ENCODE data around the gene CBX8.

The CBX8 gene
- 1.2 to 9.4 (median 2.6) reads per million in 9 experiments for total RNA-seq

DNA sequence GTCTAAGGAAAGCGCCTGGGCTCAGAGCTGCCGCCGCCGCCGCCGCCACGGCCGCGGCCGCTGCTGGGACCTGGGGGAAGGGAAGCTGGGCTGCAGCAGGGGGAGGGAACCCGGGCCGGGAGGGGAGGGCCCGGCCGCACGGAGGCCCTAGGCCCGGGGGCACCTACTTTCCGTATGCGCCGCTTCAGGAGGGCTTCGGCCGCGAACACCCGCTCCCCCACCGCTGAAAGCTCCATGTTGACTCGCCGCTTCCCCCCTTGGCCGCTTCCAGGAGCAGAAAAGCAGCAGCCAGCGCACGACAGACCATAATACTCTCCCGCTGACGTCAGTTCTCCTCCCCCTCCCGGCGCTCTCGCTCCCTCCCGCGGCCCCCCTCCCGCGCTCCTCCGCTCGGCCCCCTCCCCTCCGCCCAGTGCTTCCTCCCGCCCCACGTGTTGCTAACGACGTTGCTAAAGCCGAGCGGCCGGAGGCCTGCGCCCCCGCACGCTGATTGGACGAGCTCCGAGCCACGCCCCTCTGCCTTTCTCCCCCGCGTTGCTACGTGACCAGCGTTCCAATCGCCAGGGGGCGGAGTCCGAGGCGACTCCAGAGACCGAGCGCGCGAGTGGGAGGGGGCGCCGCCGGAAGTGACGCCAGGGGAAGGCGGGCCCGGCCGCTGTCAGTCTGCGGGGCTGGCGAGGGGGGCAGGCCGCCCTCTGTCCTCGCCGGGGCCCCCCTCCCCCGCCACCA is at the start of gene CBX8:
TSS of gene CBX8 (minus strand) at position 315 of the 729 bp plus-strand sequence. CDS start at position 236, 79 bp downstream.
- ATAC-seq (replicated peaks): peak; percentile 88
- H3K27me3 Mint-ChIP-seq: peaks cover 38 to 43% of the 10 kb centered on the region in 2 donors
- H3K4me3 Mint-ChIP-seq: peak within 1 kb of the TSS; percentile 74 to 87
- no peaks in the 10 kb centered on the region for H3K9me3 Mint-ChIP-seq
- H3K27ac Mint-ChIP-seq: peak within 1 kb of the TSS; percentile 65 to 89
- H3K4me1 Mint-ChIP-seq (ENCODE audit: low read depth in 2 of 2): peaks cover 18 to 25% of the 10 kb centered on the region in 2 donors
- peak; percentile 97 to 98 (median 97) for DNase-seq
- peaks cover 33% of the 10 kb centered on the region for H3K36me3 Mint-ChIP-seq (ENCODE audit: insufficient read depth)

- no peak for ATAC-seq (replicated peaks)
- Mint-ChIP-seq H3K9me3 (no peaks in the 10 kb centered on the region), H3K27me3 (peaks cover 33 to 58% of the 10 kb centered on the region in 2 donors), H3K36me3 (ENCODE audit: insufficient read depth) (peaks cover 11% of the 10 kb centered on the region), H3K4me1 (ENCODE audit: low read depth in 2 of 2) (peaks cover 13 to 14% of the 10 kb centered on the region in 2 donors), H3K27ac (no peak overlapping the region), H3K4me3 (peak overlapping the region in 1 of 2 donors; percentile 56)
- no peak for DNase-seq
These were observed 48.7 kb upstream of the CBX8 start for GRCh38 chr17:79845601-79845949.

DNA sequence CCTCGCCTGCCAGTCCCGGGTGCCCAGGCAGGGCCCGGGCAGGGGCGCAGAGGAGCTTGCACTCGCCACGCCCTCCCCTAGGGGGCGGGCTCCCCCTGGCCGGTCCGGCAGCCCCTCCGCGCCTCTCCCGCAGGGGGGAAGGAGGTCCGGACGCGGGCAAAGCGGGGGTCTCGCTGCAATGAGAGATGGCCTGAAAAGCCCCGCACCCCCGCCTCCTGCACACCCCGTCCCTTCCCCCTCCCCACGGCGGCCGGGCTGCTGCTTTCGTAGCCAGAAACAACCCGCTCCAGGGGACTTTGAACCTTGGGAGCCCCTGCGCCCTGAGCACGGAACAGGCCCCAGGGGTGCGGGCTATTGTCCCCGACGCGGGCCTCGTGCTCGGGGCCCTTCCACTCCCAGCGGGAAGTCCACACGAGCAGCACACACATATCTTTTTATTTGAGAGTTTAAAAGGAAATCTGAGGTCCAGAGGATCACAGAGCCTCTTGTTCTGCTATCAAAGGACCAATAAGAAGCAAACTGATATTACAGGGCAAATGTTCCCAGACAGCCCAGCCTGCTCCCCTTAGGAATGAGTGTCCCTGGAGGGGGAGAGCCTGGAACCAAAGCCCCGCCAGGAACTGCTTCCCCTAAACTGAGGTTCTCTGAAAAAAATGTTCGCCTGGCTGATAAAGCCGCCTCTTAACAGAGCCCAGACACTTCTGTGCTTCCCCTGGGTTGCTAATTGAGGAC is 48.2 kb upstream of the CBX8 start:
- DNase-seq (peak; percentile 45 to 56 (median 53)), ATAC-seq (replicated peaks) (peak; percentile 62)
- Mint-ChIP-seq H3K9me3 (no peaks in the 10 kb centered on the region), H3K27me3 (peaks cover 39 to 62% of the 10 kb centered on the region in 2 donors), H3K4me1 (ENCODE audit: low read depth in 2 of 2) (peaks cover 13 to 15% of the 10 kb centered on the region in 2 donors), H3K4me3 (peak overlapping the region; percentile 37 to 56), H3K27ac (no peak overlapping the region), H3K36me3 (ENCODE audit: insufficient read depth) (peaks cover 12% of the 10 kb centered on the region)

GRCh38 chr17:79843816-79844800 is 47.2 kb upstream of the CBX8 start:
- ATAC-seq (replicated peaks) (no peak), DNase-seq (no peak)
- Mint-ChIP-seq H3K4me1 (ENCODE audit: low read depth in 2 of 2) (peaks cover 15 to 17% of the 10 kb centered on the region in 2 donors), H3K4me3 (peak overlapping the region; percentile 93 to 97), H3K36me3 (ENCODE audit: insufficient read depth) (peaks cover 16% of the 10 kb centered on the region), H3K27ac (no peak overlapping the region), H3K9me3 (no peaks in the 10 kb centered on the region), H3K27me3 (peaks cover 39 to 63% of the 10 kb centered on the region in 2 donors)

DNA sequence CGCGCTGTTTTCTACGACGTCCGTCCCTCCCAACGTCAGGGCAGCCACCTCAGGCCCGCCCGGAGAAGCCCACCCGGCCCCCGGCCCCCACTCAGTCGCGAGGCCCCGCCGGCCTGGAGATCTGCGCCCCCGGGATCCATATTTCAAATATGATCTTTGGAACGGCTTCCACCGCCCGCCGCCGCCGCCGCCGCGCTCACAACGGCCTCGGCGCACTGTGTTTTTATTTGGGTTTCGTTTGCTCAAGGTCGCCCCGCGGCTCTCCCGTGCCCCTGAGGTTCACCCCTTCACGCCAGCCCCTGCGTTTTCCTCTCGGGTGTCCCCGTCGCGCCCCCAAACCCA is 46.6 kb upstream of the CBX8 start:
- no peaks in the 10 kb centered on the region for H3K9me3 Mint-ChIP-seq
- DNase-seq (peak in 1 of 3 experiments; percentile 29), ATAC-seq (replicated peaks) (no peak)
- peaks cover 38 to 56% of the 10 kb centered on the region in 2 donors for H3K27me3 Mint-ChIP-seq
- peaks cover 19% of the 10 kb centered on the region for H3K36me3 Mint-ChIP-seq (ENCODE audit: insufficient read depth)
- H3K4me1 Mint-ChIP-seq (ENCODE audit: low read depth in 2 of 2): peaks cover 15 to 17% of the 10 kb centered on the region in 2 donors
- H3K4me3 Mint-ChIP-seq: peak overlapping the region; percentile 93 to 97
- no peak overlapping the region for H3K27ac Mint-ChIP-seq

- peak overlapping the region; percentile 93 to 97 for H3K4me3 Mint-ChIP-seq
- no peak for ATAC-seq (replicated peaks)
These were observed 46.0 kb upstream of the CBX8 start for GRCh38 chr17:79842656-79843473.

GRCh38 chr17:79842136-79842655 is 45.3 kb upstream of the CBX8 start:
- Mint-ChIP-seq H3K4me3 (peak overlapping the region; percentile 93 to 97), H3K4me1 (ENCODE audit: low read depth in 2 of 2) (peaks cover 17 to 25% of the 10 kb centered on the region in 2 donors)
- no peak for ATAC-seq (replicated peaks)

More at GRCh38 chr17:79842656-79843473, 46.0 kb upstream of the CBX8 start:
- no peak overlapping the region for H3K27ac Mint-ChIP-seq
- no peak for DNase-seq
- H3K9me3 Mint-ChIP-seq: no peaks in the 10 kb centered on the region
- peaks cover 25% of the 10 kb centered on the region for H3K36me3 Mint-ChIP-seq (ENCODE audit: insufficient read depth)
- peaks cover 32 to 50% of the 10 kb centered on the region in 2 donors for H3K27me3 Mint-ChIP-seq
- peaks cover 17 to 23% of the 10 kb centered on the region in 2 donors for H3K4me1 Mint-ChIP-seq (ENCODE audit: low read depth in 2 of 2)

GRCh38 chr17:79841369-79842135 is 44.7 kb upstream of the CBX8 start:
- peak overlapping the region; percentile 93 to 97 for H3K4me3 Mint-ChIP-seq
- ATAC-seq (replicated peaks) (no peak), DNase-seq (no peak)
- peaks cover 38% of the 10 kb centered on the region for H3K36me3 Mint-ChIP-seq (ENCODE audit: insufficient read depth)
- H3K27ac Mint-ChIP-seq: peak overlapping the region in 1 of 2 donors; percentile 80
- no peaks in the 10 kb centered on the region for H3K9me3 Mint-ChIP-seq
- peaks cover 30 to 45% of the 10 kb centered on the region in 2 donors for H3K27me3 Mint-ChIP-seq
- H3K4me1 Mint-ChIP-seq (ENCODE audit: low read depth in 2 of 2): peaks cover 21 to 27% of the 10 kb centered on the region in 2 donors

More at GRCh38 chr17:79842136-79842655, 45.3 kb upstream of the CBX8 start:
- H3K27me3 Mint-ChIP-seq: peaks cover 30 to 45% of the 10 kb centered on the region in 2 donors
- peaks cover 31% of the 10 kb centered on the region for H3K36me3 Mint-ChIP-seq (ENCODE audit: insufficient read depth)
- H3K27ac Mint-ChIP-seq: peak overlapping the region in 1 of 2 donors; percentile 80
- no peak for DNase-seq
- no peaks in the 10 kb centered on the region for H3K9me3 Mint-ChIP-seq

GRCh38 chr17:79840989-79841286 is 44.1 kb upstream of the CBX8 start:
- Mint-ChIP-seq H3K27me3 (peaks cover 26 to 40% of the 10 kb centered on the region in 2 donors), H3K9me3 (no peaks in the 10 kb centered on the region), H3K4me1 (ENCODE audit: low read depth in 2 of 2) (peaks cover 23 to 28% of the 10 kb centered on the region in 2 donors), H3K27ac (peak overlapping the region in 1 of 2 donors; percentile 53), H3K4me3 (peak overlapping the region; percentile 93 to 97), H3K36me3 (ENCODE audit: insufficient read depth) (peaks cover 42% of the 10 kb centered on the region)
- ATAC-seq (replicated peaks) (no peak), DNase-seq (no peak)

GRCh38 chr17:79840269-79840988 is 43.6 kb upstream of the CBX8 start:
- peak overlapping the region; percentile 93 to 97 for H3K4me3 Mint-ChIP-seq
- no peaks in the 10 kb centered on the region for H3K9me3 Mint-ChIP-seq
- peaks cover 24 to 38% of the 10 kb centered on the region in 2 donors for H3K27me3 Mint-ChIP-seq
- no peak for ATAC-seq (replicated peaks)
- H3K27ac Mint-ChIP-seq: peak overlapping the region in 1 of 2 donors; percentile 53
- peak in 1 of 3 experiments; percentile 40 for DNase-seq
- H3K4me1 Mint-ChIP-seq (ENCODE audit: low read depth in 2 of 2): peaks cover 23 to 28% of the 10 kb centered on the region in 2 donors
- H3K36me3 Mint-ChIP-seq (ENCODE audit: insufficient read depth): peaks cover 46% of the 10 kb centered on the region
